ENCODE data around the gene MT4. TPM values are rescaled to one million over a fixed set of nuclear protein-coding genes. Genes with fewer than 3 reads are reported as not detected.

Gene MT4
- total and polyA plus RNA-seq, 12 donors = not detected

GRCh38 chr16:56610017-56610608 lies 45.2 kb downstream of the MT4 start:
- peak; percentile 62 to 87 (median 81) for DNase-seq
- Histone ChIP-seq H3K9me3 (replicated peaks in 1 of 3) (no peaks in the 10 kb centered on the region), H3K27me3 (no peaks in the 10 kb centered on the region), H3K4me3 (peak overlapping the region in 1 of 4 donors; percentile 62), H3K4me1 (replicated peaks in 1 of 2) (peaks cover 49 to 55% of the 10 kb centered on the region in 2 donors), H3K36me3 (replicated peaks in 1 of 2) (no peaks in the 10 kb centered on the region), H3K27ac (peak overlapping the region; percentile 90 to 100 (median 98))
- intact Hi-C loops (cut with DNase I) = no loop called here
- TF ChIP-seq POLR2A (IDR thresholded peaks at IDR 0.05) (peak in 1 of 2 donors; percentile 78), CTCF (IDR thresholded peaks at IDR 0.05) (peak in 1 of 6 experiments; percentile 0)
- WGBS, 4 donors = 5 to 17% (median 15%) methylated on average over 10 of the region's 10 CpGs

- peak in 1 of 7 donors; percentile 28 for DNase-seq
- intact Hi-C loops (cut with DNase I) = no loop called here
- Histone ChIP-seq H3K4me3 (peak overlapping the region in 1 of 4 donors; percentile 62), H3K27ac (peak overlapping the region; percentile 90 to 100 (median 98)), H3K4me1 (replicated peaks in 1 of 2) (peaks cover 46 to 54% of the 10 kb centered on the region in 2 donors), H3K36me3 (replicated peaks in 1 of 2) (no peaks in the 10 kb centered on the region), H3K27me3 (no peaks in the 10 kb centered on the region), H3K9me3 (replicated peaks in 1 of 3) (no peaks in the 10 kb centered on the region)
- 22 to 29% (median 26%) methylated on average over 2 of the region's 2 CpGs for WGBS, 4 donors
- TF ChIP-seq CTCF (IDR thresholded peaks at IDR 0.05) (no peak), POLR2A (IDR thresholded peaks at IDR 0.05) (peak in 1 of 2 donors; percentile 10)
These were observed 45.8 kb downstream of the MT4 start for GRCh38 chr16:56610609-56611111.

- 27 to 53% (median 36%) methylated on average over 2 of the region's 2 CpGs for WGBS, 4 donors
These were observed 46.5 kb downstream of the MT4 start for GRCh38 chr16:56611281-56611833.

More at GRCh38 chr16:56611281-56611833, 46.5 kb downstream of the MT4 start:
- no peak overlapping the region for H3K4me3 ChIP-seq
- H3K4me1 ChIP-seq (replicated peaks in 1 of 2) = peaks cover 39 to 47% of the 10 kb centered on the region in 2 donors
- no peaks in the 10 kb centered on the region for H3K27me3 ChIP-seq
- TF ChIP-seq CTCF (IDR thresholded peaks at IDR 0.05) (no peak), POLR2A (IDR thresholded peaks at IDR 0.05) (peak in 1 of 2 donors; percentile 66)
- H3K36me3 ChIP-seq (replicated peaks in 1 of 2) = no peaks in the 10 kb centered on the region
- intact Hi-C loops (cut with DNase I) = no loop called here
- peak overlapping the region; percentile 90 to 100 (median 98) for H3K27ac ChIP-seq
- DNase-seq = peak; percentile 84 to 97 (median 94)
- no peaks in the 10 kb centered on the region for H3K9me3 ChIP-seq (replicated peaks in 1 of 3)
